K562 (cell line): ENCODE measurements around the gene AKAP13. TPM values are rescaled to one million over a fixed set of nuclear protein-coding genes. Genes with fewer than 3 reads are reported as not detected.

Experiments used
- ATAC-seq: fragments of 200-7000 bp; cut with Tn5 transposase; 3 replicates; pipeline ENCODE4 v1.9.1; 2020; ENCODE audit warnings: moderate library complexity
- BruUV-seq: library from RNA; stranded (reverse); fragments of 400-500 nt; replicated peaks from 2 replicates; lab custom pipeline; 2021; lab: Mats Ljungman, UMichigan
- CTCF ChIA-PET: fragments of 300-600 bp; formaldehyde crosslinking; extraction: SDS; loops from one replicate; lab custom pipeline; 2021; ENCODE audit warnings: low intra/inter-chr PET ratio; lab: Yijun Ruan, JAX
- POLR2A ChIA-PET: fragments of 300-600, 350-650 bp; sonication (Branson Sonifier 250); formaldehyde crosslinking; extraction: SDS; loops from one replicate; lab custom pipeline; 2021; ENCODE audit warnings: antibody characterized with exemption, inconsistent platforms; lab: Yijun Ruan, JAX
- DNase-seq, 4 experiments: peaks; one replicate each; pipeline versions ENCODE4 v3.0.0 to v3.0.0-alpha.2; 2011 to 2018; ENCODE audit warnings: low spot score in 3 of 4, mixed read lengths in 3 of 4; ENCODE audit errors: extremely low read depth in 1 of 4
- FAIRE-seq: peaks from 2 replicates; lab custom pipeline; 2011; peaks lifted over from hg19 to GRCh38; lab: Jason Lieb, UNC
- H2AFZ ChIP-seq: 2 replicates; pipeline ENCODE4 v1.6.0; 2011; ENCODE audit warnings: low read depth, low read length, control low read depth, inconsistent platforms
- H3K27ac ChIP-seq: fragments of 200-600 bp; 3 replicates; pipeline ENCODE4 v1.8.0; 2011; ENCODE audit warnings: low read depth, mild to moderate bottlenecking, control low read depth, inconsistent platforms, low read length, moderate library complexity, mixed read lengths; ENCODE audit errors: extremely low read depth
- H3K27me3 ChIP-seq, 2 experiments: fragments of 300-600 bp in 1 of 2; 2 replicates in 1 of 2; 3 replicates in 1 of 2; pipeline versions ENCODE4 v1.6.0 to v1.8.0; 2011; ENCODE audit warnings: inconsistent platforms in 2 of 2, low read length in 2 of 2, mild to moderate bottlenecking in 1 of 2, mixed read lengths in 1 of 2, moderate library complexity in 1 of 2; ENCODE audit not compliant: control insufficient read depth in 2 of 2, insufficient read depth in 2 of 2
- H3K36me3 ChIP-seq: fragments of 300-600 bp; 3 replicates; pipeline ENCODE4 v1.8.0; 2011; ENCODE audit warnings: mild to moderate bottlenecking, low read length, inconsistent platforms; ENCODE audit not compliant: control insufficient read depth, insufficient read depth
- H3K4me1 ChIP-seq, 2 experiments: fragments of 200-600 bp in 1 of 2; replicated peaks in 1 of 2; 2 replicates in 1 of 2; 3 replicates in 1 of 2; pipeline versions ENCODE4 v1.5.1 to v1.8.0; 2011; ENCODE audit warnings: inconsistent platforms in 2 of 2, low read length in 2 of 2, mild to moderate bottlenecking in 1 of 2, mixed read lengths in 1 of 2, moderate library complexity in 1 of 2; ENCODE audit not compliant: control insufficient read depth in 2 of 2, insufficient read depth in 2 of 2
- H3K4me2 ChIP-seq: 2 replicates; pipeline ENCODE4 v1.6.1; 2011; ENCODE audit warnings: low read length, control low read depth, inconsistent platforms, mixed read lengths; ENCODE audit not compliant: insufficient read depth
- H3K4me3 ChIP-seq: fragments of 200-600 bp; sonication (generic), shearing (Covaris generic); 2 replicates; pipeline ENCODE4 v1.5.1; 2016; ENCODE audit warnings: control low read depth, inconsistent platforms
- H3K79me2 ChIP-seq: fragments of 200-600 bp; 3 replicates; pipeline ENCODE4 v1.8.0; 2011; ENCODE audit warnings: low read length, inconsistent platforms; ENCODE audit not compliant: control insufficient read depth, insufficient read depth
- H3K9ac ChIP-seq, 2 experiments: 2 replicates each; pipeline versions ENCODE4 v1.6.0 to v1.6.1; 2011; ENCODE audit warnings: low read depth in 2 of 2, low read length in 2 of 2, control low read depth in 1 of 2, inconsistent platforms in 1 of 2, mild to moderate bottlenecking in 1 of 2, mixed read lengths in 1 of 2; ENCODE audit not compliant: insufficient read depth in 1 of 2
- H3K9me1 ChIP-seq: one replicate; pipeline ENCODE4 v1.6.0; 2011; ENCODE audit warnings: inconsistent platforms, mild to moderate bottlenecking, low read length, moderate library complexity; ENCODE audit not compliant: control insufficient read depth, insufficient read depth
- H3K9me3 ChIP-seq: replicated peaks from 2 replicates; pipeline ENCODE4 v1.5.1; 2011; ENCODE audit warnings: low read depth, low read length, inconsistent platforms; ENCODE audit not compliant: control insufficient read depth, insufficient read depth
- H4K20me1 ChIP-seq: replicated peaks from 2 replicates; pipeline ENCODE4 v1.6.1; 2011; ENCODE audit warnings: low read length, inconsistent platforms, mixed read lengths; ENCODE audit not compliant: control insufficient read depth, insufficient read depth
- ATF6 ChIP-seq: sonication (generic); formaldehyde crosslinking; IDR thresholded peaks from 2 replicates; pipeline ENCODE4 v1.4.0; 2020; ENCODE audit warnings: mild to moderate bottlenecking, missing genetic modification reagents
- LARP7 ChIP-seq: fragments of 450-650 bp; IDR thresholded peaks from 2 replicates; pipeline ENCODE4 v1.6.1; 2016
- LCOR ChIP-seq: sonication (generic); formaldehyde crosslinking; IDR thresholded peaks from 2 replicates; pipeline ENCODE4 v1.8.0; 2022; ENCODE audit warnings: mild to moderate bottlenecking, missing genetic modification reagents
- SREBF1 ChIP-seq: fragments of 150-350 bp; IDR thresholded peaks from 2 replicates; pipeline ENCODE4 v1.6.1; 2014; ENCODE audit warnings: antibody characterized with exemption, low read depth, low read length, borderline replicate concordance
- STAG1 ChIP-seq: sonication (generic); formaldehyde crosslinking; IDR thresholded peaks from 2 replicates; pipeline ENCODE4 v1.5.0; 2020; ENCODE audit warnings: missing genetic modification reagents, borderline replicate concordance
- STAT5A ChIP-seq: IDR thresholded peaks from 2 replicates; pipeline ENCODE4 v1.6.1; 2012; ENCODE audit warnings: low read length, inconsistent platforms, borderline replicate concordance
- TBL1XR1 ChIP-seq, 2 experiments: IDR thresholded peaks; 2 replicates each; pipeline ENCODE4 v1.6.1; 2012; ENCODE audit warnings: improper control_type of control experiment in 2 of 2, low read length in 2 of 2, mild to moderate bottlenecking in 1 of 2
- ZFX ChIP-seq: sonication (generic); formaldehyde crosslinking; IDR thresholded peaks from 2 replicates; pipeline ENCODE4 v1.8.0; 2022; ENCODE audit warnings: mild to moderate bottlenecking, missing genetic modification reagents, moderate library complexity
- ZNF561 ChIP-seq: fragments of 450-650 bp; formaldehyde crosslinking; conservative IDR thresholded peaks from 2 replicates; pipeline ENCODE4 v1.4.0; 2020; ENCODE audit warnings: mild to moderate bottlenecking, moderate library complexity
- WGBS: fragments of 100-300 bp; shearing (Covaris generic); methylation state at CpG from one replicate; pipeline ENCODE4 v1.1.6; 2016; ENCODE audit warnings: low coverage, mixed read lengths; ENCODE audit not compliant: insufficient coverage; ENCODE audit errors: missing lambda C conversion rate; 5-methylcytosine and 5-hydroxymethylcytosine counted together
- in situ Hi-C: fragments of 300-500 bp; cut with MboI; formaldehyde crosslinking; loops from 4 replicates; pipeline ENCODE4 v1.15.0; 2018; ENCODE audit warnings: inconsistent platforms, mixed read lengths
- intact Hi-C: fragments of 100-400 bp; cut with micrococcal nuclease; formaldehyde crosslinking; loops from 2 replicates; pipeline ENCODE4 v1.14.2; 2022
- polyA plus RNA-seq, 8 experiments: library from polyadenylated mRNA; depleted of rRNA in 4 of 8; stranded (reverse) in 5 of 8; unstranded in 3 of 8; fragments of >200 nt; fragmentation: Nextera tagmentation in 2 of 8; fragmentation: Illumina TruSeq in 1 of 8; extraction: Ambion mirVana in 2 of 8; extraction: Trizol in 1 of 8; gene quantifications; 2 replicates each; pipeline versions ENCODE4 v1.2.1 to v1.2.3, GENCODE V29; 2011 to 2014; ENCODE audit warnings: inconsistent platforms in 1 of 8, missing spikeins in 1 of 8
- total RNA-seq, 7 experiments: library from RNA; depleted of rRNA in 6 of 7; stranded (reverse); fragments of >200 nt in 6 of 7; fragmentation: Illumina TruSeq in 2 of 7; extraction: Trizol in 2 of 7; gene quantifications; 2 replicates each; pipeline versions ENCODE4 v1.2.1 to v1.2.3, GENCODE V29; 2011 to 2021; ENCODE audit warnings: low replicate concordance in 1 of 7

Gene AKAP13
- total and polyA plus RNA-seq, 9 of the 15 experiments (the other 6 are each of a cell fraction or from before 2014, with no cell fraction given): 0.03 to 1.7 (median 0.42) TPM

- Histone ChIP-seq H3K9me3 (no peaks in the 10 kb centered on the region), H3K9ac (no peak overlapping the region), H3K79me2 (no peaks in the 10 kb centered on the region), H3K27me3 (no peaks in the 10 kb centered on the region), H3K27ac (no peak overlapping the region), H2AFZ (no peak overlapping the region), H3K9me1 (no peaks in the 10 kb centered on the region), H3K4me2 (no peak overlapping the region), H4K20me1 (no peaks in the 10 kb centered on the region; the same call in 1 of the 2 replicates), H3K36me3 (no peaks in the 10 kb centered on the region), H3K4me1 (no peaks in the 10 kb centered on the region), H3K4me3 (no peak overlapping the region)
- no peak for FAIRE-seq
- DNase-seq: no peak
- POLR2A ChIA-PET: no interaction called here
- ATAC-seq: no peak
- BruUV-seq: no TSS peak
- 0% methylated on average over 3 of the region's 3 CpGs for WGBS
- intact Hi-C loops (no loop called here), in situ Hi-C loops (no loop called here)
- no peak for TF ChIP-seq LARP7
- no peak for TF ChIP-seq SREBF1
- TF ChIP-seq ZNF561 (CRISPR knock-in tag): no peak
- no peak for TF ChIP-seq ATF6 (CRISPR knock-in tag)
- no peak for TF ChIP-seq TBL1XR1 (IDR thresholded peaks at IDR 0.05; ENCODE audit: low read length in 2 of 2)
- TF ChIP-seq LCOR (CRISPR knock-in tag): no peak
- TF ChIP-seq STAT5A: no peak
- no peak for TF ChIP-seq ZFX (CRISPR knock-in tag)
- TF ChIP-seq STAG1 (CRISPR knock-in tag): no peak
- CTCF ChIA-PET: no interaction called here
These were observed 335.9 kb downstream of the AKAP13 start for GRCh38 chr15:85716261-85716660.
